Endothelial cell of umbilical vein (primary cell): Measurements from ENCODE around the gene CYP46A1. TPM values are rescaled to one million over a fixed set of nuclear protein-coding genes. Genes with fewer than 3 reads are reported as not detected.

Experiments used
- BruUV-seq: library from RNA; stranded (reverse); fragments of 400-500 nt; replicated peaks from 2 replicates; lab custom pipeline; 2021; lab: Mats Ljungman, UMichigan
- CTCF ChIA-PET: fragments of 300-600, 350-600 bp; sonication (Branson Sonifier 250); formaldehyde crosslinking; loops from one replicate; lab custom pipeline; 2021; ENCODE audit warnings: antibody characterized with exemption, inconsistent platforms; lab: Charles Lee
- POLR2A ChIA-PET: fragments of 300-600, 350-600 bp; sonication (Branson Sonifier 250); formaldehyde crosslinking; loops from one replicate; lab custom pipeline; 2021; ENCODE audit warnings: antibody characterized with exemption, inconsistent platforms; lab: Charles Lee
- DNase-seq: peaks from one replicate; pipeline ENCODE4 v3.0.0-alpha.2; 2011; ENCODE audit warnings: low read depth, low spot score
- FAIRE-seq: peaks from 2 replicates; lab custom pipeline; 2011; peaks lifted over from hg19 to GRCh38; lab: Jason Lieb, UNC
- H2AFZ ChIP-seq: 2 replicates; pipeline ENCODE4 v1.6.0; 2012; ENCODE audit warnings: low read depth, low read length, control low read depth, inconsistent platforms
- H3K27ac ChIP-seq: 2 replicates; pipeline ENCODE4 v1.5.1; 2011; ENCODE audit warnings: low read depth, mild to moderate bottlenecking, control low read depth, low read length, moderate library complexity; ENCODE audit not compliant: insufficient read depth
- H3K27me3 ChIP-seq, 2 experiments: 2 replicates each; pipeline versions ENCODE4 v1.6.0 to v1.6.1; 2011; ENCODE audit warnings: low read length in 2 of 2, mixed read lengths in 1 of 2; ENCODE audit not compliant: control insufficient read depth in 2 of 2, insufficient read depth in 2 of 2
- H3K36me3 ChIP-seq, 2 experiments: 2 replicates in 1 of 2; 3 replicates in 1 of 2; pipeline ENCODE4 v1.5.1; 2011; ENCODE audit warnings: low read length in 2 of 2, mild to moderate bottlenecking in 1 of 2, moderate library complexity in 1 of 2; ENCODE audit not compliant: control insufficient read depth in 2 of 2, insufficient read depth in 2 of 2; ENCODE audit errors: extremely low read depth in 1 of 2
- H3K4me1 ChIP-seq: 3 replicates; pipeline ENCODE4 v1.5.1; 2011; ENCODE audit warnings: mild to moderate bottlenecking, low read length; ENCODE audit not compliant: control insufficient read depth, insufficient read depth; ENCODE audit errors: extremely low read depth
- H3K4me2 ChIP-seq: 2 replicates; pipeline ENCODE4 v1.6.1; 2011; ENCODE audit warnings: low read length, control low read depth, mixed read lengths; ENCODE audit not compliant: insufficient read depth
- H3K4me3 ChIP-seq, 3 experiments: fragments of 200-600 bp in 1 of 3; sonication (generic), shearing (Covaris generic) in 1 of 3; replicated peaks in 1 of 3; 2 replicates each; pipeline ENCODE4 v1.5.1; 2011 to 2016; ENCODE audit warnings: control low read depth in 3 of 3, low read length in 3 of 3, mild to moderate bottlenecking in 2 of 3, inconsistent platforms in 1 of 3, low read depth in 1 of 3, moderate library complexity in 1 of 3; ENCODE audit not compliant: insufficient read depth in 1 of 3
- H3K79me2 ChIP-seq: 2 replicates; pipeline ENCODE4 v1.6.0; 2012; ENCODE audit warnings: low read length, inconsistent platforms; ENCODE audit not compliant: control insufficient read depth, insufficient read depth
- H3K9ac ChIP-seq: replicated peaks from 2 replicates; pipeline ENCODE3; 2011; ENCODE audit warnings: low read length, control low read depth; ENCODE audit not compliant: insufficient read depth; ENCODE audit errors: extremely low read depth
- H3K9me1 ChIP-seq: replicated peaks from 3 replicates; pipeline ENCODE4 v1.6.0; 2011; ENCODE audit warnings: mild to moderate bottlenecking, low read length; ENCODE audit not compliant: control insufficient read depth, insufficient read depth; ENCODE audit errors: extremely low read depth
- H3K9me3 ChIP-seq: replicated peaks from 2 replicates; pipeline ENCODE4 v1.5.1; 2012; ENCODE audit warnings: low read length, inconsistent platforms; ENCODE audit not compliant: control insufficient read depth, insufficient read depth
- H4K20me1 ChIP-seq: replicated peaks from 2 replicates; pipeline ENCODE3; 2011; ENCODE audit warnings: mild to moderate bottlenecking, low read length; ENCODE audit not compliant: control insufficient read depth, insufficient read depth; ENCODE audit errors: extremely low read depth
- CTCF ChIP-seq, 2 donors: IDR thresholded peaks; 1 replicate in 1 of 2; 2 replicates in 1 of 2; pipeline ENCODE4 v1.5.1; 2011; ENCODE audit warnings: low read length in 2 of 2, mild to moderate bottlenecking in 2 of 2, moderate library complexity in 2 of 2, control low read depth in 1 of 2, inconsistent platforms in 1 of 2, low read depth in 1 of 2; ENCODE audit not compliant: insufficient read depth in 1 of 2; ENCODE audit errors: extremely low read depth in 1 of 2
- EZH2 ChIP-seq: IDR thresholded peaks from 2 replicates; pipeline ENCODE4 v1.6.1; 2012; ENCODE audit warnings: borderline replicate concordance, low read depth, mild to moderate bottlenecking, moderate library complexity, low read length, inconsistent platforms; ENCODE audit not compliant: severe bottlenecking
- FOS ChIP-seq: IDR thresholded peaks from 2 replicates; pipeline ENCODE4 v1.6.1; 2011; ENCODE audit warnings: mild to moderate bottlenecking, low read length, moderate library complexity, borderline replicate concordance; ENCODE audit not compliant: insufficient read depth
- GATA2 ChIP-seq: IDR thresholded peaks from 2 replicates; pipeline ENCODE4 v1.7.0; 2011; ENCODE audit warnings: low read depth, mild to moderate bottlenecking, moderate library complexity, mixed read lengths, low read length; ENCODE audit not compliant: insufficient read length, insufficient read depth
- JUN ChIP-seq: IDR thresholded peaks from 2 replicates; pipeline ENCODE4 v1.6.1; 2011; ENCODE audit warnings: borderline replicate concordance, low read depth; ENCODE audit not compliant: insufficient read length, insufficient read depth
- MAX ChIP-seq: IDR thresholded peaks from 2 replicates; pipeline ENCODE4 v1.6.1; 2011; ENCODE audit not compliant: insufficient read depth, insufficient read length
- MYC ChIP-seq: IDR thresholded peaks from one replicate; pipeline ENCODE4 v1.6.1; 2011; ENCODE audit warnings: mild to moderate bottlenecking, low read depth, low read length
- POLR2A ChIP-seq: IDR thresholded peaks from 2 replicates; pipeline ENCODE4 v1.6.1; 2012; ENCODE audit warnings: low read depth, mild to moderate bottlenecking, control low read depth, low read length
- POLR2AphosphoS5 ChIP-seq: IDR thresholded peaks from 2 replicates; pipeline ENCODE4 v1.6.1; 2012; ENCODE audit warnings: low read depth, mild to moderate bottlenecking, control low read depth, low read length, moderate library complexity; ENCODE audit not compliant: insufficient read depth
- dilution Hi-C: fragments of 300-500 bp; cut with MboI; formaldehyde crosslinking; loops from one replicate; pipeline ENCODE4 v1.15.0; 2019; ENCODE audit warnings: low sequenced_read_pairs; ENCODE audit not compliant: extremely low pct_ligation_motif_present
- intact Hi-C: fragments of 100-400 bp; cut with micrococcal nuclease; formaldehyde crosslinking; loops from one replicate; pipeline ENCODE4 v1.10.0; 2022
- polyA plus RNA-seq, 4 experiments: library from polyadenylated mRNA; depleted of rRNA in 3 of 4; stranded (reverse) in 3 of 4; unstranded in 1 of 4; fragments of >200 nt; gene quantifications; 2 replicates each; pipeline versions ENCODE4 v1.2.1 to v1.2.3, GENCODE V29; 2011 to 2012; ENCODE audit warnings: missing spikeins in 1 of 4
- total RNA-seq: library from RNA; stranded (reverse); gene quantifications from 2 replicates; pipeline ENCODE4 v1.2.3, GENCODE V29; 2021

The CYP46A1 gene
- total and polyA plus RNA-seq, 2 donors (not counting 3 experiments of a cell fraction or from before 2014, with no cell fraction given) = 0.03 to 0.24 TPM

GRCh38 chr14:99715266-99716000, 31.3 kb downstream of the CYP46A1 start:
- no peak overlapping the region for H3K4me3 ChIP-seq
- TF ChIP-seq POLR2A (no peak), MYC (no peak), POLR2AphosphoS5 (no peak), CTCF (IDR thresholded peaks at IDR 0.05; ENCODE audit: extremely low read depth in 1 of 2, insufficient read depth in 1 of 2, low read depth in 1 of 2, low read length in 2 of 2) (no peak), GATA2 (no peak), FOS (no peak), JUN (no peak), MAX (no peak), EZH2 (no peak)
- dilution Hi-C loops (no loop called here), intact Hi-C loops (no loop called here)
- no peaks in the 10 kb centered on the region for H4K20me1 ChIP-seq
- H2AFZ ChIP-seq = no peak overlapping the region
- no peaks in the 10 kb centered on the region for H3K9me3 ChIP-seq
- no peak overlapping the region for H3K9ac ChIP-seq
- no peak overlapping the region for H3K4me2 ChIP-seq
- BruUV-seq = no TSS peak
- no peaks in the 10 kb centered on the region for H3K79me2 ChIP-seq
- H3K27me3 ChIP-seq = peaks cover 8 to 15% of the 10 kb centered on the region in 2 experiments
- DNase-seq (no peak), FAIRE-seq (no peak)
- no peaks in the 10 kb centered on the region for H3K9me1 ChIP-seq
- H3K4me1 ChIP-seq = no peaks in the 10 kb centered on the region
- CTCF ChIA-PET = interaction anchor here (0.8 to 1.8 kb wide), 7 partner anchors 8 to 184 kb away, joined by 3 to 6 read pairs (median 4); no protein-coding TSS in a partner anchor
- POLR2A ChIA-PET = no interaction called here
- no peak overlapping the region for H3K27ac ChIP-seq
- H3K36me3 ChIP-seq = no peaks in the 10 kb centered on the region
